ENCODE results near the gene DCTN3. TPM values are rescaled to one million over a fixed set of nuclear protein-coding genes. Genes with fewer than 3 reads are reported as not detected.

Gene DCTN3
- polyA plus RNA-seq, 3 donors: 120 to 174 (median 143) TPM

DNA sequence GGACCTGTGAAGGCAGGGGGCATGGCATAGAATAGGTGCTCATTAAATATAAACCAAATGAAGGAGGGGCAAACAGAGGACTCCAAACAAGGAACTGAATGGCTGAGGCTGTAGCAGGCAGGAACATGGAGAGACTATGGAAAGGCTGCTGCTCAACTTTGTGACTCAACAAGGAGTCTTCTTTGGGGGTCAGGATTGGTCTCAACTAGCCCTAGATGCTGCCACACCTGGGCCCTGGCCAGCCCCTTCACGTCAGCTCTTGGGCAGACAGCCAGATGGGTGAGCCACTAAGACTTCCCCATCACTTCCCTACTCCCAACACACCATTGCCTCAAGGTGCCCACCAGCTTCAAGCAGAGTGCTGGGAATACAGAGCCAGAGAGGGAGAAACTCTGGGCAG lies 19.4 kb downstream of the DCTN3 start:
- no peak overlapping the region for H3K4me3 ChIP-seq (replicated peaks in 1 of 3; ENCODE audit: low read depth in 2 of 3, low read length in 3 of 3)
- no peaks in the 10 kb centered on the region for H3K4me1 Mint-ChIP-seq
- no peak overlapping the region for H3K27ac ChIP-seq (ENCODE audit: low read depth in 1 of 2, low read length in 2 of 2)
- no peak overlapping the region for H3K4me3 Mint-ChIP-seq
- no peak overlapping the region for H3K4me2 ChIP-seq (replicated peaks; ENCODE audit: extremely low read depth, low read length, poor library complexity, severe bottlenecking)
- 0% methylated on average over 1 of the region's 1 CpG for WGBS (ENCODE audit: insufficient coverage)
- no peak overlapping the region for H3K9ac ChIP-seq (ENCODE audit: insufficient read depth, low read length, poor library complexity, severe bottlenecking)
- no peaks in the 10 kb centered on the region for H3K79me2 ChIP-seq (ENCODE audit: insufficient read depth, low read length)
- DNase-seq: no peak
- TF ChIP-seq, protein P1, sequence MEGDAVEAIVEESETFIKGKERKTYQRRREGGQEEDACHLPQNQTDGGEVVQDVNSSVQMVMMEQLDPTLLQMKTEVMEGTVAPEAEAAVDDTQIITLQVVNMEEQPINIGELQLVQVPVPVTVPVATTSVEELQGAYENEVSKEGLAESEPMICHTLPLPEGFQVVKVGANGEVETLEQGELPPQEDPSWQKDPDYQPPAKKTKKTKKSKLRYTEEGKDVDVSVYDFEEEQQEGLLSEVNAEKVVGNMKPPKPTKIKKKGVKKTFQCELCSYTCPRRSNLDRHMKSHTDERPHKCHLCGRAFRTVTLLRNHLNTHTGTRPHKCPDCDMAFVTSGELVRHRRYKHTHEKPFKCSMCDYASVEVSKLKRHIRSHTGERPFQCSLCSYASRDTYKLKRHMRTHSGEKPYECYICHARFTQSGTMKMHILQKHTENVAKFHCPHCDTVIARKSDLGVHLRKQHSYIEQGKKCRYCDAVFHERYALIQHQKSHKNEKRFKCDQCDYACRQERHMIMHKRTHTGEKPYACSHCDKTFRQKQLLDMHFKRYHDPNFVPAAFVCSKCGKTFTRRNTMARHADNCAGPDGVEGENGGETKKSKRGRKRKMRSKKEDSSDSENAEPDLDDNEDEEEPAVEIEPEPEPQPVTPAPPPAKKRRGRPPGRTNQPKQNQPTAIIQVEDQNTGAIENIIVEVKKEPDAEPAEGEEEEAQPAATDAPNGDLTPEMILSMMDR (IDR thresholded peaks at IDR 0.05): no peak
- no peak overlapping the region for H2AFZ ChIP-seq (ENCODE audit: insufficient read depth, low read depth, low read length, poor library complexity, severe bottlenecking)
- H4K20me1 ChIP-seq (ENCODE audit: insufficient read depth, low read length): no peaks in the 10 kb centered on the region
- peaks cover 16 to 26% (median 19%) of the 10 kb centered on the region in 3 donors for H3K27me3 Mint-ChIP-seq (ENCODE audit: low read depth in 3 of 3)
- no peak overlapping the region for H3K27ac Mint-ChIP-seq
- peaks cover under 1 to 4% of the 10 kb centered on the region in 2 donors for H3K27me3 ChIP-seq (ENCODE audit: control insufficient read depth in 2 of 2, insufficient read depth in 2 of 2, low read length in 2 of 2)
- no peaks in the 10 kb centered on the region for H3K36me3 Mint-ChIP-seq
- H3K9me3 ChIP-seq (replicated peaks in 1 of 2; ENCODE audit: control insufficient read depth in 1 of 2, insufficient read depth in 1 of 2, low read length in 2 of 2): no peaks in the 10 kb centered on the region
- no peaks in the 10 kb centered on the region for H3K4me1 ChIP-seq (ENCODE audit: control insufficient read depth in 1 of 2, insufficient read depth in 2 of 2, low read length in 2 of 2)
- peaks cover 0 to 3% (median 0%) of the 10 kb centered on the region in 7 donors for H3K9me3 Mint-ChIP-seq
- intact Hi-C loops (cut with micrococcal nuclease): loop anchor here (5.0 kb wide), 2 partner anchors 36 to 164 kb away; partner anchors contain the start of gene SIGMAR1 (in 1 of the 2)
- H3K36me3 ChIP-seq (replicated peaks in 1 of 2; ENCODE audit: control insufficient read depth in 1 of 2, insufficient read depth in 2 of 2, low read length in 2 of 2): no peaks in the 10 kb centered on the region

DNA sequence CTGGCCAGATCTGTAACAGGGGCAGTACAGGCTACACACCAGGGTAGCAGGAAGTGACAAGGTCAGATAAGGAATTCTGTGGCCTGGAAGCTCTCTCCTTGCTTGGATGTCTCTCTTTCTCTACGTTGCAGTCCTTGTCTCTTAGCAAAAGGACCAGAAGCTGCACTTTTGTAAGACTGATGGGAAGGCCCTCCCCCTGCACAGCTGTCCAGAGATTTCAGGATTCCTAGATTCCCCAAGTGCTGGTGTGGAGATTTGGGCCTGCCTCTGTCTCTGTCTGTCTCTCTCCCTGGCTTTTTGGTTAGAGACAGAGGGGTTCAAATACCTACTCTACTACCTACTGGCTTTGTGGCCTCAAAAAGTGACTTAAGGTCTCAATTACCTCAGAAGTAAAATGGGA lies 20.7 kb downstream of the DCTN3 start:
- H3K27ac ChIP-seq (ENCODE audit: low read depth in 1 of 2, low read length in 2 of 2): no peak overlapping the region
- Mint-ChIP-seq H3K9me3 (peaks cover 0 to 5% (median 0%) of the 10 kb centered on the region in 7 donors), H3K4me1 (no peaks in the 10 kb centered on the region), H3K27ac (peak overlapping the region in 1 of 7 donors; percentile 16), H3K36me3 (no peaks in the 10 kb centered on the region), H3K4me3 (no peak overlapping the region), H3K27me3 (ENCODE audit: low read depth in 3 of 3) (peaks cover 12 to 23% (median 21%) of the 10 kb centered on the region in 3 donors)
- no peak overlapping the region for H3K9ac ChIP-seq (ENCODE audit: insufficient read depth, low read length, poor library complexity, severe bottlenecking)
- no CpG with 5 or more reads among the region's 1 CpG for WGBS (ENCODE audit: insufficient coverage)
- no peaks in the 10 kb centered on the region for H3K4me1 ChIP-seq (ENCODE audit: control insufficient read depth in 1 of 2, insufficient read depth in 2 of 2, low read length in 2 of 2)
- no peaks in the 10 kb centered on the region for H3K79me2 ChIP-seq (ENCODE audit: insufficient read depth, low read length)
- intact Hi-C loops (cut with micrococcal nuclease): loop anchor here in 1 of 2 donors (10.0 kb wide), 1 partner anchor 155 kb away; no protein-coding TSS in a partner anchor
- TF ChIP-seq, protein P1 (IDR thresholded peaks at IDR 0.05): no peak
- H3K4me2 ChIP-seq (replicated peaks; ENCODE audit: extremely low read depth, low read length, poor library complexity, severe bottlenecking): no peak overlapping the region
- no peak overlapping the region for H3K4me3 ChIP-seq (replicated peaks in 1 of 3; ENCODE audit: low read depth in 2 of 3, low read length in 3 of 3)
- H3K9me3 ChIP-seq (replicated peaks in 1 of 2; ENCODE audit: control insufficient read depth in 1 of 2, insufficient read depth in 1 of 2, low read length in 2 of 2): no peaks in the 10 kb centered on the region
- DNase-seq: no peak
- H2AFZ ChIP-seq (ENCODE audit: insufficient read depth, low read depth, low read length, poor library complexity, severe bottlenecking): no peak overlapping the region
- H3K27me3 ChIP-seq (ENCODE audit: control insufficient read depth in 2 of 2, insufficient read depth in 2 of 2, low read length in 2 of 2): peaks cover 0 to 4% of the 10 kb centered on the region in 2 donors
- H3K36me3 ChIP-seq (replicated peaks in 1 of 2; ENCODE audit: control insufficient read depth in 1 of 2, insufficient read depth in 2 of 2, low read length in 2 of 2): no peaks in the 10 kb centered on the region
- H4K20me1 ChIP-seq (ENCODE audit: insufficient read depth, low read length): no peaks in the 10 kb centered on the region

All from CD14-positive monocyte (primary cell).